Measurements from ENCODE around the gene AKT3.

- TF ChIP-seq CTCF (optimal IDR thresholded peaks at IDR 0.05 in 1 of 3, IDR thresholded peaks at IDR 0.05 in 1 of 3, conservative IDR thresholded peaks at IDR 0.05 in 1 of 3; ENCODE audit: extremely low read depth in 1 of 3, insufficient read depth in 2 of 3, low read length in 3 of 3) (no peak), EZH2 (IDR thresholded peaks at IDR 0.05; ENCODE audit: low read length) (no peak)
Measured at GRCh38 chr1:243529512-243529911, 320.5 kb downstream of the AKT3 start.
